GM23338 (cell line): ENCODE measurements around the gene AIG1. TPM values are rescaled to one million over a fixed set of nuclear protein-coding genes. Genes with fewer than 3 reads are reported as not detected.

ENCODE experiments used
- ATAC-seq: fragments of 200-7000 bp; cut with Tn5 transposase; 3 replicates; pipeline ENCODE4 v1.9.1; 2020
- DNase-seq: peaks from one replicate; pipeline ENCODE4 v3.0.0-alpha.2; 2015; ENCODE audit warnings: low spot score
- H2AFZ ChIP-seq: fragments of 200-600 bp; sonication (generic); 2 replicates; pipeline ENCODE4 v1.8.0; 2016; ENCODE audit warnings: antibody characterized with exemption, mild to moderate bottlenecking, moderate library complexity
- H3F3A ChIP-seq: fragments of 200-600 bp; sonication (generic); replicated peaks from 2 replicates; pipeline ENCODE4 v1.8.0; 2017; ENCODE audit warnings: antibody characterized with exemption, mixed run types, low read depth
- H3K27ac ChIP-seq: fragments of 200-600 bp; sonication (generic); 2 replicates; pipeline ENCODE4 v1.6.1; 2016; ENCODE audit warnings: low read depth
- H3K27me3 ChIP-seq: fragments of 200-600 bp; sonication (generic); 2 replicates; pipeline ENCODE4 v1.8.0; 2016; ENCODE audit warnings: mild to moderate bottlenecking, mixed run types, moderate library complexity; ENCODE audit not compliant: insufficient read depth
- H3K36me3 ChIP-seq: fragments of 200-600 bp; sonication (generic); 2 replicates; pipeline ENCODE4 v1.8.0; 2016; ENCODE audit warnings: mild to moderate bottlenecking; ENCODE audit not compliant: insufficient read depth
- H3K4me1 ChIP-seq: fragments of 200-600 bp; sonication (generic); 2 replicates; pipeline ENCODE4 v1.8.0; 2016; ENCODE audit warnings: mild to moderate bottlenecking, moderate library complexity; ENCODE audit not compliant: insufficient read depth
- H3K4me2 ChIP-seq: fragments of 200-600 bp; sonication (generic); 2 replicates; pipeline ENCODE4 v1.7.1; 2017; ENCODE audit warnings: mixed run types
- H3K4me3 ChIP-seq: fragments of 200-600 bp; sonication (generic); 2 replicates; pipeline ENCODE4 v1.6.1; 2016; ENCODE audit warnings: mixed run types
- H3K79me2 ChIP-seq: fragments of 200-600 bp; sonication (generic); replicated peaks from 2 replicates; pipeline ENCODE4 v1.8.0; 2017; ENCODE audit warnings: mild to moderate bottlenecking; ENCODE audit not compliant: insufficient read depth
- H3K9me2 ChIP-seq: fragments of 200-600 bp; sonication (generic); 2 replicates; pipeline ENCODE4 v1.8.0; 2017; ENCODE audit not compliant: insufficient read depth
- H4K20me1 ChIP-seq: fragments of 200-600 bp; sonication (generic); replicated peaks from 2 replicates; pipeline ENCODE4 v1.8.0; 2017; ENCODE audit warnings: mild to moderate bottlenecking; ENCODE audit not compliant: insufficient read depth
- H3K27ac Mint-ChIP-seq: 2 replicates; pipeline ENCODE4 v1.8.0; 2020; ENCODE audit warnings: inconsistent platforms, mild to moderate bottlenecking, moderate library complexity, mixed read lengths
- H3K27me3 Mint-ChIP-seq: 3 replicates; pipeline ENCODE4 v1.8.0; 2022; ENCODE audit warnings: low read depth, mild to moderate bottlenecking, moderate library complexity, mixed read lengths, inconsistent platforms; ENCODE audit not compliant: insufficient read depth, poor library complexity
- H3K36me3 Mint-ChIP-seq: 3 replicates; pipeline ENCODE4 v1.8.0; 2021; ENCODE audit warnings: low read depth, mild to moderate bottlenecking, inconsistent platforms, moderate library complexity, mixed read lengths
- H3K4me1 Mint-ChIP-seq: 3 replicates; pipeline ENCODE4 v1.8.0; 2020; ENCODE audit warnings: mild to moderate bottlenecking, inconsistent platforms, mixed read lengths
- H3K4me3 Mint-ChIP-seq: 3 replicates; pipeline ENCODE4 v1.8.0; 2021; ENCODE audit warnings: moderate library complexity, mild to moderate bottlenecking, inconsistent platforms, mixed read lengths
- H3K9me3 Mint-ChIP-seq: 3 replicates; pipeline ENCODE4 v1.8.0; 2020; ENCODE audit warnings: moderate library complexity, mild to moderate bottlenecking, inconsistent platforms, mixed read lengths
- CREB1 ChIP-seq: fragments of 250-450 bp; sonication (Bioruptor Pico); IDR thresholded peaks from 2 replicates; pipeline ENCODE4 v1.5.0; 2020; ENCODE audit warnings: low read depth, mild to moderate bottlenecking, moderate library complexity
- ETS1 ChIP-seq: IDR thresholded peaks from 2 replicates; pipeline ENCODE4 v1.6.1; 2016; ENCODE audit warnings: antibody characterized with exemption
- EZH2phosphoT487 ChIP-seq: fragments of 200-600 bp; sonication (generic); IDR thresholded peaks from one replicate; pipeline ENCODE4 v1.8.1; 2018; ENCODE audit warnings: antibody characterized with exemption; ENCODE audit not compliant: unreplicated experiment
- JUNB ChIP-seq: IDR thresholded peaks from one replicate; pipeline ENCODE4 v1.6.1; 2016; ENCODE audit warnings: antibody characterized with exemption; ENCODE audit not compliant: unreplicated experiment
- REST ChIP-seq: IDR thresholded peaks from one replicate; pipeline ENCODE4 v1.6.1; 2018; ENCODE audit warnings: antibody characterized with exemption; ENCODE audit not compliant: unreplicated experiment
- STAT1 ChIP-seq: IDR thresholded peaks from one replicate; pipeline ENCODE4 v1.6.1; 2016; ENCODE audit warnings: antibody characterized with exemption; ENCODE audit not compliant: unreplicated experiment
- ZNF114 ChIP-seq: fragments of 250-450 bp; sonication (Bioruptor Pico); IDR thresholded peaks from 2 replicates; pipeline ENCODE4 v1.5.0; 2020; ENCODE audit warnings: mild to moderate bottlenecking, moderate library complexity
- ZNF331 ChIP-seq: fragments of 250-450 bp; sonication (Bioruptor Pico); IDR thresholded peaks from 2 replicates; pipeline ENCODE4 v1.5.0; 2020; ENCODE audit warnings: low read depth, mild to moderate bottlenecking, moderate library complexity
- ZNF462 ChIP-seq: fragments of 250-450 bp; sonication (Bioruptor Pico); IDR thresholded peaks from 2 replicates; pipeline ENCODE4 v1.5.0; 2020; ENCODE audit warnings: mild to moderate bottlenecking, moderate library complexity
- polyA plus RNA-seq: library from polyadenylated mRNA; unstranded; fragments of >200 nt; fragmentation: Nextera tagmentation; extraction: Ambion mirVana; gene quantifications from 2 replicates; pipeline ENCODE4 v1.2.1, GENCODE V29; 2016
- total RNA-seq: library from RNA; depleted of rRNA; stranded (reverse); fragments of >200 nt; shearing (Covaris generic); gene quantifications from 2 replicates; pipeline ENCODE4 v1.2.3, GENCODE V29; 2014

AIG1 gene
- total and polyA plus RNA-seq, 2 experiments from 2014 or later = 65.2 to 88.4 TPM

GRCh38 chr6:143329323-143329722 lies 268.6 kb downstream of the AIG1 start:
- Histone ChIP-seq H3F3A (no peaks in the 10 kb centered on the region), H3K4me1 (no peaks in the 10 kb centered on the region), H2AFZ (no peak overlapping the region), H4K20me1 (no peaks in the 10 kb centered on the region), H3K4me2 (no peak overlapping the region), H3K79me2 (no peaks in the 10 kb centered on the region), H3K36me3 (no peaks in the 10 kb centered on the region), H3K4me3 (no peak overlapping the region), H3K9me2 (no peaks in the 10 kb centered on the region), H3K27ac (no peak overlapping the region), H3K27me3 (no peaks in the 10 kb centered on the region)
- Mint-ChIP-seq H3K4me1 (no peaks in the 10 kb centered on the region), H3K36me3 (no peaks in the 10 kb centered on the region), H3K27me3 (no peaks in the 10 kb centered on the region), H3K4me3 (no peak overlapping the region), H3K9me3 (no peaks in the 10 kb centered on the region; the same call in 2 of the 3 replicates), H3K27ac (no peak overlapping the region)
- no peak for TF ChIP-seq ZNF462 (CRISPR knock-in tag)
- TF ChIP-seq ZNF331 (CRISPR knock-in tag) = no peak
- TF ChIP-seq STAT1 = no peak
- no peak for TF ChIP-seq ETS1
- TF ChIP-seq JUNB = no peak
- TF ChIP-seq ZNF114 = no peak
- no peak for TF ChIP-seq REST
- no peak for TF ChIP-seq EZH2phosphoT487
- no peak for TF ChIP-seq CREB1 (CRISPR knock-in tag)
- ATAC-seq (no peak), DNase-seq (no peak)
